Pulmonary artery endothelial cell (primary cell): Measurements from ENCODE around the gene KRTAP16-1. TPM values are rescaled to one million over a fixed set of nuclear protein-coding genes. Genes with fewer than 3 reads are reported as not detected.

Source experiments
- total RNA-seq: library from RNA; depleted of rRNA; stranded (reverse); fragments of >200 nt; gene quantifications from 2 replicates; pipeline ENCODE4 v1.2.3, GENCODE V29; 2014

KRTAP16-1 gene
- total RNA-seq, 1 donor from 2014 or later: not detected

Other genes starting within 250 kb of the KRTAP16-1 start
- gene KRTAP2-3, start 249.2 kb downstream of the KRTAP16-1 start, total RNA-seq: not detected in 2 replicates
- not detected in 2 replicates for gene KRTAP2-4, start 243.4 kb downstream of the KRTAP16-1 start, total RNA-seq
- gene KRTAP4-7, start 225.2 kb downstream of the KRTAP16-1 start, total RNA-seq: not detected in 2 replicates
- gene KRTAP4-8, start 211.2 kb downstream of the KRTAP16-1 start, total RNA-seq: not detected in 2 replicates
- gene KRTAP4-16, start 207.1 kb downstream of the KRTAP16-1 start, total RNA-seq: not detected in 2 replicates
- gene KRTAP4-9, start 203.9 kb downstream of the KRTAP16-1 start, total RNA-seq: not detected in 2 replicates
- gene KRTAP4-11, start 190.9 kb downstream of the KRTAP16-1 start, total RNA-seq: not detected in 2 replicates
- not detected in 2 replicates for gene KRTAP4-12, start 185.1 kb downstream of the KRTAP16-1 start, total RNA-seq
- not detected in 2 replicates for gene KRTAP4-6, start 168.8 kb downstream of the KRTAP16-1 start, total RNA-seq
- gene KRTAP4-5, start 159.5 kb downstream of the KRTAP16-1 start, total RNA-seq: not detected in 2 replicates
- not detected in 2 replicates for gene KRTAP4-4, start 148.6 kb downstream of the KRTAP16-1 start, total RNA-seq
- gene KRTAP4-3, start 141.1 kb downstream of the KRTAP16-1 start, total RNA-seq: not detected in 2 replicates
- gene KRTAP4-2, start 131.1 kb downstream of the KRTAP16-1 start, total RNA-seq: not detected in 2 replicates
- not detected in 2 replicates for gene KRTAP4-1, start 124.4 kb downstream of the KRTAP16-1 start, total RNA-seq
- not detected in 2 replicates for gene KRTAP9-1, start 119.4 kb downstream of the KRTAP16-1 start, total RNA-seq
- gene KRTAP9-2, start 82.7 kb downstream of the KRTAP16-1 start, total RNA-seq: not detected in 2 replicates
- gene KRTAP9-3, start 76.9 kb downstream of the KRTAP16-1 start, total RNA-seq: not detected in 2 replicates
- not detected in 2 replicates for gene KRTAP9-8, start 71.3 kb downstream of the KRTAP16-1 start, total RNA-seq
- gene KRTAP9-4, start 59.6 kb downstream of the KRTAP16-1 start, total RNA-seq: not detected in 2 replicates
- not detected in 2 replicates for gene KRTAP9-9, start 53.9 kb downstream of the KRTAP16-1 start, total RNA-seq
- not detected in 2 replicates for gene KRTAP9-6, start 43.9 kb downstream of the KRTAP16-1 start, total RNA-seq
- gene KRTAP9-7, start 33.6 kb downstream of the KRTAP16-1 start, total RNA-seq: not detected in 2 replicates
- not detected in 2 replicates for gene KRTAP29-1, start 6.5 kb downstream of the KRTAP16-1 start, total RNA-seq
- not detected in 2 replicates for gene KRTAP17-1, start 6.4 kb upstream of the KRTAP16-1 start, total RNA-seq
- gene KRT33A, start 41.5 kb upstream of the KRTAP16-1 start, total RNA-seq: not detected in 2 replicates
- gene KRT33B, start 60.5 kb upstream of the KRTAP16-1 start, total RNA-seq: not detected in 2 replicates
- gene KRT34, start 73.0 kb upstream of the KRTAP16-1 start, total RNA-seq: not detected in 2 replicates
- gene KRT31, start 88.3 kb upstream of the KRTAP16-1 start, total RNA-seq: not detected in 2 replicates
- gene KRT37, start 115.3 kb upstream of the KRTAP16-1 start, total RNA-seq: not detected in 2 replicates
- gene KRT38, start 131.7 kb upstream of the KRTAP16-1 start, total RNA-seq: not detected in 2 replicates
- not detected in 2 replicates for gene KRT32, start 158.1 kb upstream of the KRTAP16-1 start, total RNA-seq
- not detected in 2 replicates for gene KRT35, start 171.8 kb upstream of the KRTAP16-1 start, total RNA-seq
- not detected in 2 replicates for gene KRT36, start 180.6 kb upstream of the KRTAP16-1 start, total RNA-seq
- not detected in 2 replicates for gene KRT13, start 196.3 kb upstream of the KRTAP16-1 start, total RNA-seq
- gene KRT15, start 209.6 kb upstream of the KRTAP16-1 start, total RNA-seq: 1.6 and 3.4 TPM in 2 replicates
- 63.6 and 81.6 TPM in 2 replicates for gene KRT19, start 219.0 kb upstream of the KRTAP16-1 start, total RNA-seq